HepG2 (cell line): Measurements from ENCODE around the gene ELP2. TPM values are rescaled to one million over a fixed set of nuclear protein-coding genes. Genes with fewer than 3 reads are reported as not detected.

ENCODE experiments used
- CREM ChIP-seq, 2 experiments: sonication (generic) in 1 of 2; formaldehyde crosslinking in 1 of 2; IDR thresholded peaks; 2 replicates each; pipeline versions ENCODE4 v1.4.0 to v1.6.1; 2016 to 2020; ENCODE audit warnings: antibody characterized with exemption in 1 of 2, mild to moderate bottlenecking in 1 of 2, missing genetic modification reagents in 1 of 2
- DMTF1 ChIP-seq: sonication (generic); formaldehyde crosslinking; IDR thresholded peaks from 2 replicates; pipeline ENCODE4 v1.4.0; 2020; ENCODE audit warnings: mild to moderate bottlenecking, missing genetic modification reagents
- LRRFIP1 ChIP-seq: sonication (generic); formaldehyde crosslinking; conservative IDR thresholded peaks from 2 replicates; pipeline ENCODE4 v1.4.0; 2020; ENCODE audit warnings: missing genetic modification reagents
- MAF1 ChIP-seq: sonication (generic); formaldehyde crosslinking; IDR thresholded peaks from 2 replicates; pipeline ENCODE4 v1.5.0; 2020; ENCODE audit warnings: missing genetic modification reagents, borderline replicate concordance
- MEF2D ChIP-seq: sonication (generic); formaldehyde crosslinking; IDR thresholded peaks from 2 replicates; pipeline ENCODE4 v1.5.1; 2020; ENCODE audit warnings: mild to moderate bottlenecking, missing genetic modification reagents
- MTERF4 ChIP-seq: sonication (generic); formaldehyde crosslinking; IDR thresholded peaks from 2 replicates; pipeline ENCODE4 v1.8.0; 2023; ENCODE audit warnings: mild to moderate bottlenecking, missing genetic modification reagents
- MXD4 ChIP-seq: IDR thresholded peaks from 2 replicates; pipeline ENCODE4 v1.6.1; 2016; ENCODE audit warnings: mild to moderate bottlenecking, missing biosample characterization, missing genetic modification reagents
- RXRB ChIP-seq: IDR thresholded peaks from 2 replicates; pipeline ENCODE4 v1.6.1; 2016; ENCODE audit warnings: borderline replicate concordance, missing genetic modification reagents, missing compliant biosample characterization
- TRAFD1 ChIP-seq: sonication (generic); formaldehyde crosslinking; IDR thresholded peaks from 2 replicates; pipeline ENCODE4 v1.5.1; 2020; ENCODE audit warnings: missing genetic modification reagents, mild to moderate bottlenecking, borderline replicate concordance
- USF2 ChIP-seq, 2 experiments: sonication (generic) in 1 of 2; formaldehyde crosslinking in 1 of 2; IDR thresholded peaks; 2 replicates each; pipeline versions ENCODE4 v1.5.1 to v1.6.1; 2011 to 2020; ENCODE audit warnings: borderline replicate concordance in 1 of 2, low read depth in 1 of 2, low read length in 1 of 2, mild to moderate bottlenecking in 1 of 2, missing genetic modification reagents in 1 of 2, moderate library complexity in 1 of 2
- ZGPAT ChIP-seq: IDR thresholded peaks from 2 replicates; pipeline ENCODE4 v1.6.1; 2016; ENCODE audit warnings: mild to moderate bottlenecking
- ZNF550 ChIP-seq: sonication (generic); formaldehyde crosslinking; IDR thresholded peaks from 2 replicates; pipeline ENCODE4 v1.4.0; 2020; ENCODE audit warnings: mild to moderate bottlenecking, missing genetic modification reagents, borderline replicate concordance
- ZNF576 ChIP-seq: sonication (generic); formaldehyde crosslinking; IDR thresholded peaks from 2 replicates; pipeline ENCODE4 v1.4.0; 2020; ENCODE audit warnings: mild to moderate bottlenecking, missing genetic modification reagents
- ZNF670 ChIP-seq: sonication (generic); formaldehyde crosslinking; IDR thresholded peaks from 2 replicates; pipeline ENCODE4 v1.8.0; 2022; ENCODE audit warnings: mild to moderate bottlenecking, missing genetic modification reagents, borderline replicate concordance
- ZNF7 ChIP-seq: IDR thresholded peaks from 2 replicates; pipeline ENCODE4 v1.6.1; 2016; ENCODE audit warnings: missing biosample characterization, missing genetic modification reagents
- ZNF776 ChIP-seq: sonication (generic); formaldehyde crosslinking; IDR thresholded peaks from 2 replicates; pipeline ENCODE4 v1.4.0; 2020; ENCODE audit warnings: mild to moderate bottlenecking, missing genetic modification reagents
- polyA plus RNA-seq, 8 experiments: library from polyadenylated mRNA; depleted of rRNA in 3 of 8; stranded (reverse) in 7 of 8; unstranded in 1 of 8; fragments of >200 nt; fragmentation: Illumina TruSeq in 4 of 8; extraction: Trizol in 4 of 8; gene quantifications; 2 replicates each; pipeline versions ENCODE4 v1.2.1 to v1.2.3, GENCODE V29; 2011 to 2016; ENCODE audit warnings: low read depth in 4 of 8, missing spikeins in 1 of 8, mixed read lengths in 1 of 8; ENCODE audit not compliant: insufficient read depth in 1 of 8
- total RNA-seq, 5 experiments: library from RNA; depleted of rRNA; stranded (reverse); fragments of >200 nt; fragmentation: Illumina TruSeq; extraction: Trizol; gene quantifications; 2 replicates each; pipeline ENCODE4 v1.2.3, GENCODE V29; 2016; ENCODE audit warnings: low read depth in 1 of 5

Gene ELP2
- total and polyA plus RNA-seq, 2 of the 13 experiments (the other 11 are each of a cell fraction or from before 2014, with no cell fraction given), result 98.7 to 100 TPM

GRCh38 chr18:36176177-36176584 lies 46.5 kb downstream of the ELP2 start (continued):
- no peak for TF ChIP-seq USF2 (IDR thresholded peaks at IDR 0.05; ENCODE audit: low read depth, low read length)
- TF ChIP-seq USF2 (CRISPR knock-in tag; IDR thresholded peaks at IDR 0.05; ENCODE audit: borderline replicate concordance), result peak; percentile 90; the same call in 1 of the 2 replicates
- peak; percentile 90; the same call in 1 of the 2 replicates for TF ChIP-seq ZGPAT
- TF ChIP-seq ZNF550 (CRISPR knock-in tag), result no peak
- TF ChIP-seq ZNF7, result peak; percentile 30; the same call in 1 of the 2 replicates
- TF ChIP-seq ZNF576 (CRISPR knock-in tag), result no peak
- TF ChIP-seq ZNF670 (CRISPR knock-in tag), result 0 out of 2 replicates have a peak, but pooled peaks have one; percentile 55
- peak; percentile 85 for TF ChIP-seq CREM (IDR thresholded peaks at IDR 0.05)
- no peak for TF ChIP-seq CREM (CRISPR knock-in tag; IDR thresholded peaks at IDR 0.05)
- TF ChIP-seq MAF1, result no peak
- peak; percentile 89 for TF ChIP-seq MEF2D (CRISPR knock-in tag)
- no peak for TF ChIP-seq DMTF1 (CRISPR knock-in tag)
- no peak; the same call in 1 of the 2 replicates for TF ChIP-seq TRAFD1 (CRISPR knock-in tag)
- no peak for TF ChIP-seq ZNF776
- peak; percentile 65 for TF ChIP-seq MXD4 (CRISPR knock-in tag)
- TF ChIP-seq MTERF4 (CRISPR knock-in tag), result no peak
- TF ChIP-seq RXRB, result peak; percentile 84
- no peak for TF ChIP-seq LRRFIP1 (CRISPR knock-in tag)
